HepG2 (cell line): ENCODE results near the gene AXIN2. TPM values are rescaled to one million over a fixed set of nuclear protein-coding genes. Genes with fewer than 3 reads are reported as not detected.

Experiments
- ATAC-seq: fragments of 200-7000 bp; cut with Tn5 transposase; 3 replicates; pipeline ENCODE4 v1.9.1; 2020; ENCODE audit warnings: mild to moderate bottlenecking, moderate library complexity
- BruUV-seq: library from RNA; stranded (reverse); fragments of 400-500 nt; replicated peaks from 2 replicates; lab custom pipeline; 2021; lab: Mats Ljungman, UMichigan
- CTCF ChIA-PET: fragments of 300-600 bp; formaldehyde crosslinking; extraction: SDS; loops from one replicate; lab custom pipeline; 2021; ENCODE audit warnings: low total read pairs, inconsistent platforms, low intra/inter-chr PET ratio; lab: Yijun Ruan, JAX
- POLR2A ChIA-PET: fragments of 350-600 bp; sonication (Branson Sonifier 250); formaldehyde crosslinking; loops from one replicate; lab custom pipeline; 2020; ENCODE audit warnings: antibody characterized with exemption, inconsistent platforms; lab: Yijun Ruan, JAX
- DNase-seq: peaks from one replicate; pipeline ENCODE4 v3.0.0-alpha.2; 2015; ENCODE audit warnings: low spot score
- FAIRE-seq: peaks from 3 replicates; lab custom pipeline; 2011; peaks lifted over from hg19 to GRCh38; lab: Jason Lieb, UNC
- H2AFZ ChIP-seq: one replicate; pipeline ENCODE4 v1.6.1; 2011; ENCODE audit warnings: low read length, inconsistent platforms
- H3K27ac ChIP-seq: fragments of 300-600 bp; 3 replicates; pipeline ENCODE4 v1.8.0; 2011; ENCODE audit warnings: mixed run types, mild to moderate bottlenecking, mixed read lengths, low read length, inconsistent platforms; ENCODE audit not compliant: insufficient read depth; ENCODE audit errors: extremely low read length
- H3K27me3 ChIP-seq, 2 experiments: fragments of 200-600 bp in 1 of 2; 2 replicates in 1 of 2; 3 replicates in 1 of 2; pipeline versions ENCODE4 v1.6.0 to v1.8.0; 2011; ENCODE audit warnings: low read length in 2 of 2, mild to moderate bottlenecking in 2 of 2, moderate library complexity in 2 of 2, inconsistent platforms in 1 of 2; ENCODE audit not compliant: insufficient read depth in 2 of 2, control insufficient read depth in 1 of 2
- H3K36me3 ChIP-seq, 2 experiments: fragments of 200-600 bp in 1 of 2; replicated peaks in 1 of 2; 2 replicates in 1 of 2; 3 replicates in 1 of 2; pipeline versions ENCODE4 v1.5.1 to v1.8.0; 2011; ENCODE audit warnings: low read length in 2 of 2, inconsistent platforms in 1 of 2; ENCODE audit not compliant: insufficient read depth in 2 of 2, control insufficient read depth in 1 of 2
- H3K4me1 ChIP-seq: 2 replicates; pipeline ENCODE4 v1.5.1; 2012; ENCODE audit warnings: low read length, inconsistent platforms; ENCODE audit not compliant: insufficient read depth
- H3K4me2 ChIP-seq: 2 replicates; pipeline ENCODE4 v1.6.0; 2011; ENCODE audit warnings: low read depth, low read length, inconsistent platforms
- H3K4me3 ChIP-seq, 3 experiments: fragments of 200-600 bp in 1 of 3; sonication (generic), shearing (Covaris generic) in 1 of 3; replicated peaks in 1 of 3; 2 replicates each; pipeline ENCODE4 v1.5.1; 2011 to 2016; ENCODE audit warnings: low read length in 3 of 3, inconsistent platforms in 2 of 3, low read depth in 2 of 3, mild to moderate bottlenecking in 2 of 3, control low read depth in 1 of 3, mixed read lengths in 1 of 3; ENCODE audit not compliant: insufficient read depth in 1 of 3
- H3K79me2 ChIP-seq: one replicate; pipeline ENCODE4 v1.6.1; 2011; ENCODE audit warnings: low read length, inconsistent platforms; ENCODE audit not compliant: insufficient read depth
- H3K9ac ChIP-seq: 2 replicates; pipeline ENCODE4 v1.6.0; 2011; ENCODE audit warnings: mild to moderate bottlenecking, low read depth, low read length, inconsistent platforms; ENCODE audit not compliant: insufficient read depth
- H3K9me3 ChIP-seq: 2 replicates; pipeline ENCODE4 v1.5.1; 2012; ENCODE audit warnings: mild to moderate bottlenecking, low read length
- H4K20me1 ChIP-seq: 2 replicates; pipeline ENCODE4 v1.6.0; 2011; ENCODE audit warnings: inconsistent platforms, mild to moderate bottlenecking, low read length, moderate library complexity; ENCODE audit not compliant: insufficient read depth
- ELF3 ChIP-seq: IDR thresholded peaks from 2 replicates; pipeline ENCODE4 v1.6.1; 2016; ENCODE audit warnings: missing genetic modification reagents, missing compliant biosample characterization
- GPN1 ChIP-seq: sonication (generic); formaldehyde crosslinking; IDR thresholded peaks from 2 replicates; pipeline ENCODE4 v1.5.1; 2020; ENCODE audit warnings: missing genetic modification reagents, borderline replicate concordance
- NRL ChIP-seq: sonication (generic); formaldehyde crosslinking; IDR thresholded peaks from 2 replicates; pipeline ENCODE4 v1.5.0; 2020; ENCODE audit warnings: missing genetic modification reagents, mild to moderate bottlenecking, moderate library complexity, borderline replicate concordance
- PHF20 ChIP-seq: sonication (generic); formaldehyde crosslinking; IDR thresholded peaks from 2 replicates; pipeline ENCODE4 v1.5.0; 2020; ENCODE audit warnings: mild to moderate bottlenecking, missing genetic modification reagents
- PITX1 ChIP-seq: sonication (generic); formaldehyde crosslinking; IDR thresholded peaks from 2 replicates; pipeline ENCODE4 v1.5.1; 2020; ENCODE audit warnings: mild to moderate bottlenecking, missing genetic modification reagents
- TAF1 ChIP-seq: sonication (generic); formaldehyde crosslinking; IDR thresholded peaks from 2 replicates; pipeline ENCODE4 v1.4.0; 2020; ENCODE audit warnings: missing genetic modification reagents
- TRIM24 ChIP-seq: sonication (generic); formaldehyde crosslinking; IDR thresholded peaks from 2 replicates; pipeline ENCODE4 v1.8.0; 2022; ENCODE audit warnings: mild to moderate bottlenecking, missing genetic modification reagents
- ZBTB20 ChIP-seq: sonication (generic); formaldehyde crosslinking; IDR thresholded peaks from 2 replicates; pipeline ENCODE4 v1.8.1; 2023; ENCODE audit warnings: missing genetic modification reagents, low read depth, mild to moderate bottlenecking, borderline replicate concordance
- ZFX ChIP-seq: sonication (generic); formaldehyde crosslinking; IDR thresholded peaks from 2 replicates; pipeline ENCODE4 v1.4.0; 2020; ENCODE audit warnings: mild to moderate bottlenecking, low read depth, missing genetic modification reagents, moderate library complexity
- ZNF382 ChIP-seq: sonication (generic); formaldehyde crosslinking; IDR thresholded peaks from 2 replicates; pipeline ENCODE4 v1.5.0; 2020; ENCODE audit warnings: missing genetic modification reagents, mild to moderate bottlenecking, borderline replicate concordance
- ZNF878 ChIP-seq: sonication (generic); formaldehyde crosslinking; IDR thresholded peaks from 2 replicates; pipeline ENCODE4 v1.8.1; 2023; ENCODE audit warnings: mild to moderate bottlenecking, missing genetic modification reagents, moderate library complexity
- WGBS: methylation state at CpG from one replicate; pipeline ENCODE4 v1.1.6; 2017; ENCODE audit warnings: low lambda C conversion rate; 5-methylcytosine and 5-hydroxymethylcytosine counted together
- in situ Hi-C: cut with HindIII; loops from 2 replicates; pipeline ENCODE4 v1.10.0; 2017; ENCODE audit warnings: low pct_unique_long_range_greater_than_20kb; ENCODE audit not compliant: extremely low pct_ligation_motif_present
- intact Hi-C: fragments of 100-400 bp; cut with micrococcal nuclease; formaldehyde crosslinking; loops from one replicate; pipeline ENCODE4 v1.10.0; 2022; ENCODE audit not compliant: unreplicated experiment
- polyA plus RNA-seq, 8 experiments: library from polyadenylated mRNA; depleted of rRNA in 3 of 8; stranded (reverse) in 7 of 8; unstranded in 1 of 8; fragments of >200 nt; fragmentation: Illumina TruSeq in 4 of 8; extraction: Trizol in 4 of 8; gene quantifications; 2 replicates each; pipeline versions ENCODE4 v1.2.1 to v1.2.3, GENCODE V29; 2011 to 2016; ENCODE audit warnings: low read depth in 4 of 8, missing spikeins in 1 of 8, mixed read lengths in 1 of 8; ENCODE audit not compliant: insufficient read depth in 1 of 8
- total RNA-seq, 5 experiments: library from RNA; depleted of rRNA; stranded (reverse); fragments of >200 nt; fragmentation: Illumina TruSeq; extraction: Trizol; gene quantifications; 2 replicates each; pipeline ENCODE4 v1.2.3, GENCODE V29; 2016; ENCODE audit warnings: low read depth in 1 of 5
- TF ChIP-seq, protein P1 (sequence below): sonication (generic); formaldehyde crosslinking; IDR thresholded peaks from 2 replicates; pipeline ENCODE4 v1.4.0; 2020; ENCODE audit warnings: missing genetic modification reagents
- TF ChIP-seq, protein P2 (sequence below): sonication (generic); formaldehyde crosslinking; IDR thresholded peaks from 2 replicates; pipeline ENCODE4 v1.8.1; 2023; ENCODE audit warnings: missing genetic modification reagents, inconsistent platforms, borderline replicate concordance
- TF ChIP-seq, protein P3 (sequence below): sonication (generic); formaldehyde crosslinking; IDR thresholded peaks from 2 replicates; pipeline ENCODE4 v1.5.1; 2020; ENCODE audit warnings: missing genetic modification reagents, mild to moderate bottlenecking, borderline replicate concordance
- TF ChIP-seq, protein P4 (sequence below): sonication (generic); formaldehyde crosslinking; IDR thresholded peaks from 2 replicates; pipeline ENCODE4 v1.4.0; 2020; ENCODE audit warnings: missing genetic modification reagents

AXIN2 gene
- total and polyA plus RNA-seq, 2 of the 13 experiments (the other 11 are each of a cell fraction or from before 2014, with no cell fraction given): 58.6 to 63.4 TPM

DNA sequence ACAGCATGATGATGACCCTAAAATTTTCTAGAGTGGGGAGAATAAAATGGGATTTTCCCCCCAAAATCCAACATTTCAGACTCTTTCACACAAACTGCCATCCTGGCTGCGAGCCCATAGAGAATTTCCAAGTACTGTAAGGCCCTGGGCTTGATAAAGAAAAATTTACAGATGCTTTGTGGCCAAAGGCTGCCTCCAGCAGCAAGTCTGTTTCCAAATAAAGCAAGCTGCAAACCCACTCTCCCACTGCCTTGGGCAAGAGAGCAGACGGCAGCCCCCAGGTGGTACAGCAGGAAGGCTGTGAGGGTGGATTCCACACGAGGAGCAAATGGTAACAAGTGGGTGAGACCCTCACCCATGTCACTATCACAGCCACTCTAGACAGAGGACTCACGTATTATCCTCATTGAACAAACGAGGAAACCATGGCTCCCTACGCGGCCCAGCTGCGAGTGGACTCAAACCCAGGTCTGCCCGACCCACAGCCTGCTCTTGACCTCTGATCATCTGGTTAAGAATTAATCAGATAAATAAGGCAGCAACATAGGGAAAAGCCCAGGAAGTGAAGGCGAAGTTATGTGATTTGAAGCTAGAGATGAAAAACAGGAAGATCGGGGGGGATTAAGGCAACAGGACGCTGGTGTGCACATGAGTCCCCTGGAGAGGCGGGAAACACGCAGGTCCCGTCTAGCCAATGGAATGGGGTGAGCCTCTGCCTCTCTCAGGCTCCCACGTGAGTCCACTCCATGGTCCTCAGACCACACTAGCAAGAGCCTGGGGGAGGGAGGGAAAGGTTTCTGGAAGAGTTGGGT, 37.4 kb downstream of the AXIN2 start:
- ATAC-seq: peak; percentile 27
- Histone ChIP-seq H4K20me1 (peaks cover 13% of the 10 kb centered on the region), H3K4me3 (peak overlapping the region in 1 of 3 experiments; percentile 31; a peak in 2 of 6 replicates), H3K36me3 (peaks cover 0 to 5% of the 10 kb centered on the region in 2 experiments; a peak in 2 of 5 replicates), H3K9ac (peak overlapping the region; percentile 30; the same call in 1 of the 2 replicates), H3K27me3 (no peaks in the 10 kb centered on the region), H3K79me2 (no peaks in the 10 kb centered on the region), H3K4me2 (peak overlapping the region; percentile 72), H3K9me3 (no peaks in the 10 kb centered on the region), H3K27ac (peak overlapping the region; percentile 6), H2AFZ (peak overlapping the region; percentile 81), H3K4me1 (peaks cover 58% of the 10 kb centered on the region)
- intact Hi-C loops: no loop called here
- no TSS peak for BruUV-seq
- WGBS: 14% methylated on average over 16 of the region's 16 CpGs
- peak; percentile 51 for DNase-seq
- ChIA-PET POLR2A (no interaction called here), CTCF (no interaction called here)
- in situ Hi-C loops: no loop called here
- peak; percentile 59 for FAIRE-seq
- TF ChIP-seq TRIM24 (CRISPR knock-in tag) (no peak), PHF20 (CRISPR knock-in tag) (no peak), TAF1 (CRISPR knock-in tag) (no peak), ZFX (CRISPR knock-in tag) (0 out of 2 replicates have a peak, but pooled peaks have one; percentile 31), ZNF382 (CRISPR knock-in tag) (no peak), ZBTB20 (CRISPR knock-in tag) (no peak), ELF3 (CRISPR knock-in tag) (peak; percentile 71), GPN1 (CRISPR knock-in tag) (no peak), ZNF878 (CRISPR knock-in tag) (0 out of 2 replicates have a peak, but pooled peaks have one; percentile 72), PITX1 (CRISPR knock-in tag) (peak; percentile 60), NRL (CRISPR knock-in tag) (no peak)
- TF ChIP-seq, protein P1, sequence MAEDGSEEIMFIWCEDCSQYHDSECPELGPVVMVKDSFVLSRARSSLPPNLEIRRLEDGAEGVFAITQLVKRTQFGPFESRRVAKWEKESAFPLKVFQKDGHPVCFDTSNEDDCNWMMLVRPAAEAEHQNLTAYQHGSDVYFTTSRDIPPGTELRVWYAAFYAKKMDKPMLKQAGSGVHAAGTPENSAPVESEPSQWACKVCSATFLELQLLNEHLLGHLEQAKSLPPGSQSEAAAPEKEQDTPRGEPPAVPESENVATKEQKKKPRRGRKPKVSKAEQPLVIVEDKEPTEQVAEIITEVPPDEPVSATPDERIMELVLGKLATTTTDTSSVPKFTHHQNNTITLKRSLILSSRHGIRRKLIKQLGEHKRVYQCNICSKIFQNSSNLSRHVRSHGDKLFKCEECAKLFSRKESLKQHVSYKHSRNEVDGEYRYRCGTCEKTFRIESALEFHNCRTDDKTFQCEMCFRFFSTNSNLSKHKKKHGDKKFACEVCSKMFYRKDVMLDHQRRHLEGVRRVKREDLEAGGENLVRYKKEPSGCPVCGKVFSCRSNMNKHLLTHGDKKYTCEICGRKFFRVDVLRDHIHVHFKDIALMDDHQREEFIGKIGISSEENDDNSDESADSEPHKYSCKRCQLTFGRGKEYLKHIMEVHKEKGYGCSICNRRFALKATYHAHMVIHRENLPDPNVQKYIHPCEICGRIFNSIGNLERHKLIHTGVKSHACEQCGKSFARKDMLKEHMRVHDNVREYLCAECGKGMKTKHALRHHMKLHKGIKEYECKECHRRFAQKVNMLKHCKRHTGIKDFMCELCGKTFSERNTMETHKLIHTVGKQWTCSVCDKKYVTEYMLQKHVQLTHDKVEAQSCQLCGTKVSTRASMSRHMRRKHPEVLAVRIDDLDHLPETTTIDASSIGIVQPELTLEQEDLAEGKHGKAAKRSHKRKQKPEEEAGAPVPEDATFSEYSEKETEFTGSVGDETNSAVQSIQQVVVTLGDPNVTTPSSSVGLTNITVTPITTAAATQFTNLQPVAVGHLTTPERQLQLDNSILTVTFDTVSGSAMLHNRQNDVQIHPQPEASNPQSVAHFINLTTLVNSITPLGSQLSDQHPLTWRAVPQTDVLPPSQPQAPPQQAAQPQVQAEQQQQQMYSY (CRISPR knock-in tag): no peak
- TF ChIP-seq, protein P2, sequence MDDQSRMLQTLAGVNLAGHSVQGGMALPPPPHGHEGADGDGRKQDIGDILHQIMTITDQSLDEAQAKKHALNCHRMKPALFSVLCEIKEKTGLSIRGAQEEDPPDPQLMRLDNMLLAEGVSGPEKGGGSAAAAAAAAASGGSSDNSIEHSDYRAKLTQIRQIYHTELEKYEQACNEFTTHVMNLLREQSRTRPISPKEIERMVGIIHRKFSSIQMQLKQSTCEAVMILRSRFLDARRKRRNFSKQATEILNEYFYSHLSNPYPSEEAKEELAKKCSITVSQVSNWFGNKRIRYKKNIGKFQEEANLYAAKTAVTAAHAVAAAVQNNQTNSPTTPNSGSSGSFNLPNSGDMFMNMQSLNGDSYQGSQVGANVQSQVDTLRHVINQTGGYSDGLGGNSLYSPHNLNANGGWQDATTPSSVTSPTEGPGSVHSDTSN (CRISPR knock-in tag): no peak
- TF ChIP-seq, protein P3, sequence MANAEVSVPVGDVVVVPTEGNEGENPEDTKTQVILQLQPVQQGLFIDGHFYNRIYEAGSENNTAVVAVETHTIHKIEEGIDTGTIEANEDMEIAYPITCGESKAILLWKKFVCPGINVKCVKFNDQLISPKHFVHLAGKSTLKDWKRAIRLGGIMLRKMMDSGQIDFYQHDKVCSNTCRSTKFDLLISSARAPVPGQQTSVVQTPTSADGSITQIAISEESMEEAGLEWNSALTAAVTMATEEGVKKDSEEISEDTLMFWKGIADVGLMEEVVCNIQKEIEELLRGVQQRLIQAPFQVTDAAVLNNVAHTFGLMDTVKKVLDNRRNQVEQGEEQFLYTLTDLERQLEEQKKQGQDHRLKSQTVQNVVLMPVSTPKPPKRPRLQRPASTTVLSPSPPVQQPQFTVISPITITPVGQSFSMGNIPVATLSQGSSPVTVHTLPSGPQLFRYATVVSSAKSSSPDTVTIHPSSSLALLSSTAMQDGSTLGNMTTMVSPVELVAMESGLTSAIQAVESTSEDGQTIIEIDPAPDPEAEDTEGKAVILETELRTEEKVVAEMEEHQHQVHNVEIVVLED (CRISPR knock-in tag): 0 out of 2 replicates have a peak, but pooled peaks have one; percentile 21
- TF ChIP-seq, protein P4, sequence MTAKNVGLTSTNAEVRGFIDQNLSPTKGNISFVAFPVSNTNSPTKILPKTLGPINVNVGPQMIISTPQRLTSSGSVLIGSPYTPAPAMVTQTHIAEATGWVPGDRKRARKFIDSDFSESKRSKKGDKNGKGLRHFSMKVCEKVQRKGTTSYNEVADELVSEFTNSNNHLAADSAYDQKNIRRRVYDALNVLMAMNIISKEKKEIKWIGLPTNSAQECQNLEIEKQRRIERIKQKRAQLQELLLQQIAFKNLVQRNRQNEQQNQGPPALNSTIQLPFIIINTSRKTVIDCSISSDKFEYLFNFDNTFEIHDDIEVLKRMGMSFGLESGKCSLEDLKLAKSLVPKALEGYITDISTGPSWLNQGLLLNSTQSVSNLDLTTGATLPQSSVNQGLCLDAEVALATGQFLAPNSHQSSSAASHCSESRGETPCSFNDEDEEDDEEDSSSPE (CRISPR knock-in tag): peak; percentile 68; the same call in 1 of the 2 replicates
